B cell (primary cell): ENCODE results near the gene PCSK6. TPM values are rescaled to one million over a fixed set of nuclear protein-coding genes. Genes with fewer than 3 reads are reported as not detected.

Experiments
- ATAC-seq: fragments of 200-7000 bp; cut with Tn5 transposase; one replicate; pipeline ENCODE4 v1.10.0; 2021; ENCODE audit warnings: low read depth, mild to moderate bottlenecking, moderate number of reproducible peaks, moderate library complexity
- CTCF ChIA-PET: fragments of 350-600 bp; sonication (Branson Sonifier 250); formaldehyde crosslinking; loops from one replicate; lab custom pipeline; 2021; ENCODE audit warnings: antibody characterized with exemption, inconsistent platforms; lab: Charles Lee
- POLR2A ChIA-PET: fragments of 350-600 bp; sonication (Branson Sonifier 250); formaldehyde crosslinking; loops from one replicate; lab custom pipeline; 2021; ENCODE audit warnings: antibody characterized with exemption; lab: Charles Lee
- DNase-seq: peaks from one replicate; pipeline ENCODE4 v3.0.0; 2013
- H2AFZ ChIP-seq: 2 replicates; pipeline ENCODE4 v1.6.1; 2012; ENCODE audit warnings: mild to moderate bottlenecking, low read depth, low read length; ENCODE audit not compliant: insufficient read depth, poor library complexity, severe bottlenecking
- H3K27ac ChIP-seq, 2 donors: 1 replicate in 1 of 2; 2 replicates in 1 of 2; pipeline ENCODE4 v1.5.1; 2012 to 2013; ENCODE audit warnings: low read length in 2 of 2, mild to moderate bottlenecking in 2 of 2, moderate library complexity in 1 of 2
- H3K27me3 ChIP-seq, 4 experiments: fragments of 200-600 bp in 1 of 4; sonication (generic) in 1 of 4; replicated peaks in 1 of 4; 1 replicate in 2 of 4; 2 replicates in 2 of 4; pipeline versions ENCODE4 v1.6.1 to v1.7.0; 2013 to 2016; ENCODE audit warnings: low read length in 3 of 4, mild to moderate bottlenecking in 2 of 4, mixed read lengths in 1 of 4, moderate library complexity in 1 of 4; ENCODE audit not compliant: insufficient read depth in 4 of 4, control insufficient read depth in 3 of 4; ENCODE audit errors: control extremely low read depth in 1 of 4
- H3K36me3 ChIP-seq, 2 experiments: replicated peaks in 1 of 2; 1 replicate in 1 of 2; 2 replicates in 1 of 2; pipeline versions ENCODE4 v1.6.1 to v1.7.1; 2013; ENCODE audit warnings: low read length in 1 of 2; ENCODE audit not compliant: insufficient read depth in 2 of 2, control insufficient read depth in 1 of 2; ENCODE audit errors: control extremely low read depth in 1 of 2, extremely low read depth in 1 of 2
- H3K4me1 ChIP-seq, 2 donors: fragments of 200-600 bp in 1 of 2; sonication (generic) in 1 of 2; 1 replicate in 1 of 2; 2 replicates in 1 of 2; pipeline versions ENCODE4 v1.5.1 to v1.6.1; 2013 to 2017; ENCODE audit warnings: low read length in 2 of 2; ENCODE audit not compliant: control insufficient read depth in 2 of 2, insufficient read depth in 2 of 2
- H3K4me2 ChIP-seq: replicated peaks from 2 replicates; pipeline ENCODE3; 2012; ENCODE audit warnings: mild to moderate bottlenecking, low read depth, low read length; ENCODE audit not compliant: poor library complexity, severe bottlenecking
- H3K4me3 ChIP-seq, 5 experiments: fragments of 200-600 bp in 1 of 5; sonication (generic) in 1 of 5; 1 replicate in 3 of 5; 2 replicates in 2 of 5; pipeline versions ENCODE4 v1.5.1 to v1.7.0; 2011 to 2016; ENCODE audit warnings: low read length in 4 of 5, mild to moderate bottlenecking in 4 of 5, low read depth in 2 of 5, control low read depth in 1 of 5, moderate library complexity in 1 of 5; ENCODE audit not compliant: insufficient read depth in 1 of 5; ENCODE audit errors: control extremely low read depth in 1 of 5, extremely low read depth in 1 of 5
- H3K79me2 ChIP-seq: fragments of 200-600 bp; sonication (generic); one replicate; pipeline ENCODE4 v1.6.0; 2016; ENCODE audit warnings: low read length; ENCODE audit not compliant: control insufficient read depth, insufficient read depth
- H3K9ac ChIP-seq: fragments of 200-600 bp; sonication (generic); 2 replicates; pipeline ENCODE4 v1.6.1; 2017; ENCODE audit warnings: mild to moderate bottlenecking, low read length, moderate library complexity
- H3K9me3 ChIP-seq, 3 donors: one replicate each; pipeline versions ENCODE4 v1.6.1 to v1.7.1; 2013; ENCODE audit warnings: low read length in 2 of 3; ENCODE audit not compliant: control insufficient read depth in 2 of 3, insufficient read depth in 1 of 3; ENCODE audit errors: control extremely low read depth in 1 of 3
- H4K20me1 ChIP-seq: 2 replicates; pipeline ENCODE4 v1.6.0; 2012; ENCODE audit warnings: mild to moderate bottlenecking, low read length; ENCODE audit not compliant: insufficient read depth, control insufficient read depth, poor library complexity, severe bottlenecking
- H3K27ac Mint-ChIP-seq: one replicate; pipeline ENCODE4 v1.8.0; 2021; ENCODE audit warnings: mixed read lengths
- H3K27me3 Mint-ChIP-seq: one replicate; pipeline ENCODE4 v1.8.0; 2021; ENCODE audit warnings: mixed read lengths
- H3K4me1 Mint-ChIP-seq: one replicate; pipeline ENCODE4 v1.8.0; 2021; ENCODE audit warnings: mixed read lengths
- H3K4me3 Mint-ChIP-seq: one replicate; pipeline ENCODE4 v1.8.0; 2021; ENCODE audit warnings: mixed read lengths
- H3K9me3 Mint-ChIP-seq: one replicate; pipeline ENCODE4 v1.8.0; 2022; ENCODE audit warnings: mixed read lengths; ENCODE audit not compliant: insufficient read depth
- EZH2 ChIP-seq: IDR thresholded peaks from 2 replicates; pipeline ENCODE4 v1.6.1; 2012; ENCODE audit warnings: borderline replicate concordance, low read depth, mild to moderate bottlenecking, moderate library complexity, low read length; ENCODE audit not compliant: insufficient read depth, poor library complexity, severe bottlenecking
- WGBS: methylation state at CpG from one replicate; pipeline ENCODE4 v1.1.5; 2013; ENCODE audit warnings: missing lambda C conversion rate; ENCODE audit not compliant: insufficient coverage; 5-methylcytosine and 5-hydroxymethylcytosine counted together
- intact Hi-C: fragments of 100-400 bp; cut with micrococcal nuclease; formaldehyde crosslinking; loops from one replicate; pipeline ENCODE4 v1.10.0; 2022
- polyA plus RNA-seq: library from polyadenylated mRNA; depleted of rRNA; stranded (reverse); fragments of >200 nt; gene quantifications from 2 replicates; pipeline ENCODE4 v1.2.3, GENCODE V29; 2012
- total RNA-seq, 2 donors: library from RNA; stranded (reverse); fragments of 120-200 nt in 1 of 2; gene quantifications; 1 replicate in 1 of 2; 2 replicates in 1 of 2; pipeline versions ENCODE4 v1.2.3 to v1.2.4, GENCODE V29; 2013 to 2022
- TF ChIP-seq, protein P1 (sequence below): fragments of 200-600 bp; IDR thresholded peaks from one replicate; pipeline ENCODE4 v1.8.0; 2022; ENCODE audit warnings: antibody characterized with exemption, mild to moderate bottlenecking

Gene PCSK6
- total and polyA plus RNA-seq, 2 donors (not counting 1 experiment from before 2014, with no cell fraction given) = 0.66 to 1.6 TPM

DNA sequence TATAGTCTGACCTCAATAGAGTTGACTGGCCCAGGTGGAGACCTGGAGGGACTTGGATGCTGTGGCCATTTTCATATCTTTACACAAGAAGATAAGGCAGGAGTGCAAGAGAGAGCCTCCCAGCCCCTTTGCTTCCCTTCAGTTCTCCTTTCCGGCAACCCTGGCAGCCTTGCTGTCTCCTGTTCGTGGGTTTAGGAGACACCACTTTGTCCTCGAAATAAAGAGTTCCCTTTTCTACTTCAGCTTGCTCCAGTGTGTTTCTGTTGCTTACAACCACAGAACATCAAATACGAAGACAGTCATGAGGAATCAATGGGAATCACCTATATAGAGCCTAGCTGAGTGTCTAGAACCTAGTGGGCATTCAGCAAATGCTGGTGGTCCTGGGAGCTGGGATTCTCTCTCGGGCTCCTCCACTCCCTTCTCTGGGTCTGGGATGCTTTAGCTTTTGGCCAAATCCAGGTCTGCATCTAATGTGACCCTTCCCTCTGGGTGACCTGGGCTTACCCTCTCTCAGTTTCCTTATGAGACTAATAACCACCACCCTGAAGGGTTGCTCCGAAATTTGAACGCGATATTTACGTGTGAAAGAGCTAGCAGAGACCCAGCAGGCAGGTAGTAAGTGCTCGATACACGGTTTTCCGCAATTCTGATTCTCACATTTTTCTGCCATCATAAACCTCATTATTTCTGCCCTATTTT is 44.5 kb downstream of the PCSK6 start:
- intact Hi-C loops = no loop called here
- Histone ChIP-seq H4K20me1 (no peaks in the 10 kb centered on the region), H3K79me2 (no peaks in the 10 kb centered on the region), H2AFZ (no peak overlapping the region), H3K27ac (no peak overlapping the region), H3K4me1 (no peaks in the 10 kb centered on the region), H3K9ac (no peak overlapping the region), H3K4me3 (no peak overlapping the region), H3K36me3 (no peaks in the 10 kb centered on the region), H3K4me2 (no peak overlapping the region), H3K27me3 (peaks cover 0 to 4% (median 0%) of the 10 kb centered on the region in 4 experiments), H3K9me3 (peaks cover 0 to 13% (median 0%) of the 10 kb centered on the region in 3 donors)
- DNase-seq (no peak), ATAC-seq (no peak)
- no peaks in the 10 kb centered on the region for H3K9me3 Mint-ChIP-seq
- H3K4me1 Mint-ChIP-seq = peaks cover 3% of the 10 kb centered on the region
- 94% methylated on average over 12 of the region's 12 CpGs for WGBS
- no peak for TF ChIP-seq EZH2
- TF ChIP-seq, protein P1, sequence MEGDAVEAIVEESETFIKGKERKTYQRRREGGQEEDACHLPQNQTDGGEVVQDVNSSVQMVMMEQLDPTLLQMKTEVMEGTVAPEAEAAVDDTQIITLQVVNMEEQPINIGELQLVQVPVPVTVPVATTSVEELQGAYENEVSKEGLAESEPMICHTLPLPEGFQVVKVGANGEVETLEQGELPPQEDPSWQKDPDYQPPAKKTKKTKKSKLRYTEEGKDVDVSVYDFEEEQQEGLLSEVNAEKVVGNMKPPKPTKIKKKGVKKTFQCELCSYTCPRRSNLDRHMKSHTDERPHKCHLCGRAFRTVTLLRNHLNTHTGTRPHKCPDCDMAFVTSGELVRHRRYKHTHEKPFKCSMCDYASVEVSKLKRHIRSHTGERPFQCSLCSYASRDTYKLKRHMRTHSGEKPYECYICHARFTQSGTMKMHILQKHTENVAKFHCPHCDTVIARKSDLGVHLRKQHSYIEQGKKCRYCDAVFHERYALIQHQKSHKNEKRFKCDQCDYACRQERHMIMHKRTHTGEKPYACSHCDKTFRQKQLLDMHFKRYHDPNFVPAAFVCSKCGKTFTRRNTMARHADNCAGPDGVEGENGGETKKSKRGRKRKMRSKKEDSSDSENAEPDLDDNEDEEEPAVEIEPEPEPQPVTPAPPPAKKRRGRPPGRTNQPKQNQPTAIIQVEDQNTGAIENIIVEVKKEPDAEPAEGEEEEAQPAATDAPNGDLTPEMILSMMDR = no peak
- POLR2A ChIA-PET = no interaction called here
- H3K4me3 Mint-ChIP-seq = no peak overlapping the region
- no peak overlapping the region for H3K27ac Mint-ChIP-seq
- peaks cover 12% of the 10 kb centered on the region for H3K27me3 Mint-ChIP-seq
- CTCF ChIA-PET = no interaction called here

DNA sequence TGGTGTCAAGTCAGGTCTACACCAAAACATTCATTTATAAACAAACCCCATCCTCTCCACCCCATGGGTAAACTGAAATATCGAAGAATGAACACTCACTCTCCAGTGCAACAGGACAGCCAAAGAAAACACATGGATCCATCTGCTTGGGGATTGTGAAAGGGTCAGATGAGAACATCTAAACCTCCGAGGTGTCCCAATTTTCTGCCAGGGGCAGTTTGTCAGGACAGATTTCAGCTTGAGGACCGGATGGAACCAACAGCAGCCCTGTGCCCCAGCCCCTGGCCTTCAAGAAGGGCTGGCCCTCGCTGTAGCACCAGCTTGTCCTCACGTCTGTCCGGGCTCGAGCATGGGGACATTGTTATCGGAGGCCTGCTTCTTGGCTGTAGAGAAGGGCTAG is 45.5 kb downstream of the PCSK6 start:
- H3K27ac ChIP-seq = no peak overlapping the region
- peaks cover 3% of the 10 kb centered on the region for H3K4me1 Mint-ChIP-seq
- H3K4me3 Mint-ChIP-seq = no peak overlapping the region
- no peak for TF ChIP-seq EZH2
- TF ChIP-seq, protein P1 = no peak
- peaks cover 0 to 10% (median 0%) of the 10 kb centered on the region in 3 donors for H3K9me3 ChIP-seq
- CTCF ChIA-PET = no interaction called here
- no peaks in the 10 kb centered on the region for H3K9me3 Mint-ChIP-seq
- no peaks in the 10 kb centered on the region for H3K79me2 ChIP-seq
- 87% methylated on average over 7 of the region's 8 CpGs for WGBS
- H3K27me3 Mint-ChIP-seq = peaks cover 15% of the 10 kb centered on the region
- no peaks in the 10 kb centered on the region for H3K27me3 ChIP-seq
- ATAC-seq (no peak), DNase-seq (no peak)
- no peak overlapping the region for H3K4me3 ChIP-seq
- no peak overlapping the region for H3K9ac ChIP-seq
- no peaks in the 10 kb centered on the region for H3K36me3 ChIP-seq
- no peak overlapping the region for H2AFZ ChIP-seq
- no peaks in the 10 kb centered on the region for H4K20me1 ChIP-seq
- H3K27ac Mint-ChIP-seq = no peak overlapping the region
- intact Hi-C loops = no loop called here
- no peak overlapping the region for H3K4me2 ChIP-seq
- H3K4me1 ChIP-seq = no peaks in the 10 kb centered on the region
- POLR2A ChIA-PET = no interaction called here
